ENCODE data around the gene GRIN2A. TPM values are rescaled to one million over a fixed set of nuclear protein-coding genes. Genes with fewer than 3 reads are reported as not detected.

GRIN2A gene
- total and polyA plus RNA-seq, 4 experiments from 2014 or later = not detected

DNA sequence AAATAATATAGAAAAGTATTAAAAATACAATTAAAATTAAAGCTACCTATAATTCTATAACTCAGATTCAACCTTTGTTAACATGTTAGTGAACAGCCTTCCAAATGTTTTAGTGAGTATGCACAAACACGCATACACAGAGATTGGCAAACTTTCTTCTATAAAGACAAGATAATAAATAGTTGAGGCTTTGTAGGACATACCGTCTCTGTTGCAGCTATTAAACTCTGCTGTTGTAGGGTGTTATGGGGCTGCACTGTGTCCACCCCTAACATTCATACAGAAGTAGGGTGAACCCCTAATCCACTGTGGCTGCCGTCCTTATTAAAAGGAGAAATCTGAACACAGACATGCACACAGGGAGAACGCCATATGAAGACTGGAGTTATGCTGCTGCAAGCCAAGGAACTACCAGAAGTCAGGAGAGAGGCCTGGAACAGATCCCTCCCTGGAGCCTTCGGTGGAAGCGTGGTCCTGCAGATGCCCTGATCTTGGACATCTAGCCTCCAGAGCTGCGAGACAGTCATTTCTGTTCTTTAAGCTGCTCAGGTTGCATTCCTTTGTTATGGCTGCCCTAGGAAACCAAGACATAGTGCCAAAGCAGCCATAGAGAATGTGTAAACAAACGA lies 383.2 kb downstream of the GRIN2A start:
- Mint-ChIP-seq H3K4me1 (no peaks in the 10 kb centered on the region), H3K27me3 (no peaks in the 10 kb centered on the region)

DNA sequence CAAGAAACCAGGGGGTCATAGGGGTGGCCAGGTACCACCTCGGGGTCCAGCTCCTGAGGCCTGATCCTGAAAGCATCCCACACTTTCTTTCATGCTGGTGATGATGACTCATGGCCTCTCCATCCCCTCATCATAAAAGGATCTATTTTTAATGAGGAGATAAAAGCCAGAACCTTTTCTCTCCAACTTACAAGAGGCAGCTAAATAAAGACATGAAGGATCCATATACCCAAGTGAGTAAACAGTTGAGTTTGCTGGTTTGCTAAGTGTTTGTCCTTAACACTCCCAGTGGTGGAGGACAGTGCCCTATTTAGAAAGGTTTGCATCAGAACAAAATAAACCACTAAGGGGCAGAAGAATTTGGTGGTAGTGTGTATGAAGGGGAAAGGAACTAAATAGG lies 383.8 kb downstream of the GRIN2A start:
- no peaks in the 10 kb centered on the region for H3K36me3 ChIP-seq (ENCODE audit: insufficient read depth, low read length)
- CTCF ChIA-PET (ENCODE audit: partially characterized antibody) = no interaction called here
- H3K4me3 ChIP-seq (ENCODE audit: low read length in 2 of 2) = no peak overlapping the region

More for the DNA sequence above, 383.2 kb downstream of the GRIN2A start:
- DNase-seq = no peak
- Mint-ChIP-seq H3K4me3 (no peak overlapping the region), H3K36me3 (no peaks in the 10 kb centered on the region), H3K9me3 (peaks cover 0 to 16% (median 6%) of the 10 kb centered on the region in 8 donors), H3K27ac (no peak overlapping the region)
- no peaks in the 10 kb centered on the region for H3K9me3 ChIP-seq (ENCODE audit: control insufficient read depth in 1 of 2, low read length in 2 of 2)
- no peaks in the 10 kb centered on the region for H3K27me3 ChIP-seq (ENCODE audit: insufficient read depth, low read length)
- POLR2A ChIA-PET (ENCODE audit: partially characterized antibody) = no interaction called here
- intact Hi-C loops (cut with micrococcal nuclease) = no loop called here
- CTCF ChIA-PET (ENCODE audit: partially characterized antibody) = no interaction called here
- H3K4me1 ChIP-seq (ENCODE audit: insufficient read depth, low read length) = no peaks in the 10 kb centered on the region
- no peak overlapping the region for H3K27ac ChIP-seq (ENCODE audit: low read depth, low read length)
- no peaks in the 10 kb centered on the region for H3K36me3 ChIP-seq (ENCODE audit: insufficient read depth, low read length)
- no peak overlapping the region for H3K4me3 ChIP-seq (ENCODE audit: low read length in 2 of 2)

DNA sequence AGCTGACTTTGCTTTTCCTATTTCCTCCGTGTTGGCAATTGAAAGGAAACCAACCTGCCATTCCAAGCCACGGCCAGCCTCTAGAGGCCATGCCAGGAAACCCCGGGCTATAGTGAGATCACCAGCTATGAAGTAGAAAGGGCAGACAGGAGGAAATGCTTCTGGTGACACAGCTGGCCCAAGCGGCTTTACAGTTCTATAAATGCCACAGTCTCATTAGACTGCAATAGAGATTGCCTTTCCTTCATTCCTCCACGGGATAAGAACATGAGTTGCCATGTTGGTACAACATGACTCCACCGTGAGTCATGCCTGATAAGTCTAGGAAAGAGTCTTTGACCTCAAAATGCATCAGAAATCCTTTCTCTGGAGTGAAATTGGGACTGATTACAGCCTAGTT lies 384.9 kb downstream of the GRIN2A start:
- H3K27me3 ChIP-seq (ENCODE audit: insufficient read depth, low read length) = no peaks in the 10 kb centered on the region
- H3K4me3 ChIP-seq (ENCODE audit: low read length in 2 of 2) = no peak overlapping the region
- Mint-ChIP-seq H3K9me3 (peaks cover 0 to 12% (median 6%) of the 10 kb centered on the region in 8 donors), H3K27ac (no peak overlapping the region), H3K36me3 (no peaks in the 10 kb centered on the region), H3K27me3 (no peaks in the 10 kb centered on the region), H3K4me1 (no peaks in the 10 kb centered on the region), H3K4me3 (no peak overlapping the region)
- H3K36me3 ChIP-seq (ENCODE audit: insufficient read depth, low read length) = no peaks in the 10 kb centered on the region
- ChIA-PET POLR2A (ENCODE audit: partially characterized antibody) (no interaction called here), CTCF (ENCODE audit: partially characterized antibody) (no interaction called here)
- H3K9me3 ChIP-seq (ENCODE audit: control insufficient read depth in 1 of 2, low read length in 2 of 2) = no peaks in the 10 kb centered on the region
- intact Hi-C loops (cut with micrococcal nuclease) = no loop called here
- no peaks in the 10 kb centered on the region for H3K4me1 ChIP-seq (ENCODE audit: insufficient read depth, low read length)
- no peak for DNase-seq
- H3K27ac ChIP-seq (ENCODE audit: low read depth, low read length) = no peak overlapping the region

More for the DNA sequence above, 383.8 kb downstream of the GRIN2A start:
- Mint-ChIP-seq H3K27me3 (no peaks in the 10 kb centered on the region), H3K4me1 (no peaks in the 10 kb centered on the region), H3K27ac (no peak overlapping the region), H3K4me3 (no peak overlapping the region), H3K36me3 (no peaks in the 10 kb centered on the region), H3K9me3 (peaks cover 0 to 12% (median 5%) of the 10 kb centered on the region in 8 donors)
- POLR2A ChIA-PET (ENCODE audit: partially characterized antibody) = no interaction called here
- H3K27me3 ChIP-seq (ENCODE audit: insufficient read depth, low read length) = no peaks in the 10 kb centered on the region
- H3K27ac ChIP-seq (ENCODE audit: low read depth, low read length) = no peak overlapping the region
- DNase-seq = no peak
- no peaks in the 10 kb centered on the region for H3K4me1 ChIP-seq (ENCODE audit: insufficient read depth, low read length)
- no peaks in the 10 kb centered on the region for H3K9me3 ChIP-seq (ENCODE audit: control insufficient read depth in 1 of 2, low read length in 2 of 2)
- intact Hi-C loops (cut with micrococcal nuclease) = no loop called here

DNA sequence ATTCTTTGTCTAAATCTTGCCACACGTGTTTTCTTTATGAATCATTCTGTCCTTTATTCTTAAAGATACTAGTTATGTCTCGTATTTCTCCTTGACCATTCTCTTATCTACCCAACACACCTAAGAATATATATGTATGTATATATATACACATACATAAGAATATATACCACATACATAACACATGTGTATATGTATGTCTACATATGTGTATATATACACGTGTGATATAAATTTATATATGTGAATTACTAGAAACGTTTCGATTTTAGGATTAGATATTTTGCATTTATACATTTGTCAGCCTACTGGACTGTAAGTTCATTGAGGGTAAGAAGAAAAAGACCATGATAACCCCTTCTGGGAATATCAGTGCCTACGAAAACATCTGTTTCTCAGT lies 388.6 kb downstream of the GRIN2A start:
- no peaks in the 10 kb centered on the region for H3K4me1 ChIP-seq (ENCODE audit: insufficient read depth, low read length)
- intact Hi-C loops (cut with micrococcal nuclease) = no loop called here
- POLR2A ChIA-PET (ENCODE audit: partially characterized antibody) = no interaction called here
- CTCF ChIA-PET (ENCODE audit: partially characterized antibody) = no interaction called here
- no peaks in the 10 kb centered on the region for H3K36me3 ChIP-seq (ENCODE audit: insufficient read depth, low read length)
- H3K4me1 Mint-ChIP-seq = no peaks in the 10 kb centered on the region
- H3K9me3 ChIP-seq (ENCODE audit: control insufficient read depth in 1 of 2, low read length in 2 of 2) = no peaks in the 10 kb centered on the region
- H3K27ac ChIP-seq (ENCODE audit: low read depth, low read length) = no peak overlapping the region
- no peaks in the 10 kb centered on the region for H3K27me3 Mint-ChIP-seq
- DNase-seq = no peak
- no peaks in the 10 kb centered on the region for H3K36me3 Mint-ChIP-seq
- H3K9me3 Mint-ChIP-seq = peaks cover 0 to 7% (median 3%) of the 10 kb centered on the region in 8 donors
- H3K27ac Mint-ChIP-seq = no peak overlapping the region
- H3K4me3 Mint-ChIP-seq = no peak overlapping the region
- no peak overlapping the region for H3K4me3 ChIP-seq (ENCODE audit: low read length in 2 of 2)
- H3K27me3 ChIP-seq (ENCODE audit: insufficient read depth, low read length) = no peaks in the 10 kb centered on the region

DNA sequence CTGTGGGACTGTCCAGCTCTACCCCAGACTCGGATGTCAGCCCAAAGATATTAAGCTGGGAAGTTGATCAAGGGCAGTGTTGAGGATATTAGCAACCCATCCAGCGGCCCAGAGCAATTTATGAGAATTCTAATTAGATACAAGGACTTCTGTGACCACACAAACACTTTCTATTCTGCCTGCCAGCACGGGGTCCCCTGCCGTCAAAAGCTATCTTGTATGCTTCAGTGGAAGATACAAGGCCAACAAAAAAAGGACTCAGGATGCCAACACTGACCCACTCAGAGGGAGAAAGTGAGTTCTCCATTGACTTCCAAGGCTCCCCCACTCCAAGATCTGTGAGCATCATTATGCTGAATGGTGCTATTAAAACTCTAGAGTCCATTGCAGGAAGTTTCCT lies 390.7 kb downstream of the GRIN2A start:
- Mint-ChIP-seq H3K4me1 (no peaks in the 10 kb centered on the region), H3K9me3 (peaks cover 0 to 10% (median 4%) of the 10 kb centered on the region in 8 donors), H3K27me3 (no peaks in the 10 kb centered on the region), H3K4me3 (no peak overlapping the region), H3K27ac (no peak overlapping the region), H3K36me3 (no peaks in the 10 kb centered on the region)
- POLR2A ChIA-PET (ENCODE audit: partially characterized antibody) = no interaction called here
- CTCF ChIA-PET (ENCODE audit: partially characterized antibody) = no interaction called here
- intact Hi-C loops (cut with micrococcal nuclease) = no loop called here
- Histone ChIP-seq H3K27me3 (ENCODE audit: insufficient read depth, low read length) (no peaks in the 10 kb centered on the region), H3K4me1 (ENCODE audit: insufficient read depth, low read length) (no peaks in the 10 kb centered on the region), H3K36me3 (ENCODE audit: insufficient read depth, low read length) (no peaks in the 10 kb centered on the region), H3K9me3 (ENCODE audit: control insufficient read depth in 1 of 2, low read length in 2 of 2) (no peaks in the 10 kb centered on the region), H3K4me3 (ENCODE audit: low read length in 2 of 2) (no peak overlapping the region), H3K27ac (ENCODE audit: low read depth, low read length) (no peak overlapping the region)
- DNase-seq = no peak

DNA sequence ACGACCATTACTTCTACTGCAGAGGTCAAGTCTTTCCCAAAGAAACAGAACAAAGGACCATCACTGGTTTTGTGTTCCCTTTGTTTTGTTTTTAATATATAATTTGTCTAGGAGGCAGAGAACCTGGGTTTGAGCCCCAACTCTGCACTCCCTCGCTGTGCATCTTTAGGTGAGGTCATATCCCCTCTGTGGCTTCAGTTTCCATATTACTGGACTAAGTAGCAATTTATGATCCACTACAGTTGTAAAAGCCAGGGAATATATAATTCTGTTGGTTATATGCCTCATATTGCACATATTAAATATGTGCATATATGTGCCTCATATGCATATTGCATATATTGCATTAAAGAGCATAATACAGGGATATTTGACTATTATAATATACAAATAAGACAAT lies 392.0 kb downstream of the GRIN2A start:
- POLR2A ChIA-PET (ENCODE audit: partially characterized antibody) = no interaction called here
- Histone ChIP-seq H3K9me3 (ENCODE audit: control insufficient read depth in 1 of 2, low read length in 2 of 2) (no peaks in the 10 kb centered on the region), H3K4me1 (ENCODE audit: insufficient read depth, low read length) (no peaks in the 10 kb centered on the region), H3K36me3 (ENCODE audit: insufficient read depth, low read length) (no peaks in the 10 kb centered on the region), H3K4me3 (ENCODE audit: low read length in 2 of 2) (no peak overlapping the region), H3K27ac (ENCODE audit: low read depth, low read length) (no peak overlapping the region), H3K27me3 (ENCODE audit: insufficient read depth, low read length) (no peaks in the 10 kb centered on the region)
- H3K4me3 Mint-ChIP-seq = no peak overlapping the region
- H3K27ac Mint-ChIP-seq = no peak overlapping the region
- DNase-seq = no peak
- intact Hi-C loops (cut with micrococcal nuclease) = no loop called here
- CTCF ChIA-PET (ENCODE audit: partially characterized antibody) = no interaction called here
- no peaks in the 10 kb centered on the region for H3K36me3 Mint-ChIP-seq
- H3K27me3 Mint-ChIP-seq = no peaks in the 10 kb centered on the region
- peaks cover 0 to 10% (median 4%) of the 10 kb centered on the region in 8 donors for H3K9me3 Mint-ChIP-seq
- H3K4me1 Mint-ChIP-seq = no peaks in the 10 kb centered on the region

DNA sequence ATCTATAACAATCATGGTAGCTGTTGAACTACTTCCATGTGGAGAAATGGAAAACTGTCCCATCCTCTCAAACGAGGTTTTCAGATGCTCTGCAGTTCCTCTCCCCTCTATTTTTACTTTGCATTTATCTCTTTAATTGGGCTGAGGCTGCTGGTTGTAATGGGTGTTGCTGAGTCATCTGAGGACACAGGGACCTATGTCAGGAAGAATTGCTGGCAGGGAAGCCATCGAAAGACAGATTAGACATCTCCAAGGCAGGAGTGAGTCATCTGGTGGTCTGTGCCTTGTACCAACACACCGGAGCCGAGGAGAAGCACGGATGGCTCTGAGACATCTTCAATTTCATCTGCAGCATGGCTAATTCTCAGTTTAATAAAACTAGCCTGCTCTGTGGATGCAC lies 394.5 kb downstream of the GRIN2A start:
- POLR2A ChIA-PET (ENCODE audit: partially characterized antibody) = no interaction called here
- DNase-seq = no peak
- Histone ChIP-seq H3K36me3 (ENCODE audit: insufficient read depth, low read length) (no peaks in the 10 kb centered on the region), H3K27me3 (ENCODE audit: insufficient read depth, low read length) (no peaks in the 10 kb centered on the region), H3K9me3 (ENCODE audit: control insufficient read depth in 1 of 2, low read length in 2 of 2) (no peaks in the 10 kb centered on the region), H3K27ac (ENCODE audit: low read depth, low read length) (no peak overlapping the region), H3K4me3 (ENCODE audit: low read length in 2 of 2) (no peak overlapping the region), H3K4me1 (ENCODE audit: insufficient read depth, low read length) (no peaks in the 10 kb centered on the region)
- H3K9me3 Mint-ChIP-seq = peaks cover 0 to 8% (median 4%) of the 10 kb centered on the region in 8 donors
- no peaks in the 10 kb centered on the region for H3K4me1 Mint-ChIP-seq
- H3K27me3 Mint-ChIP-seq = no peaks in the 10 kb centered on the region
- no peak overlapping the region for H3K4me3 Mint-ChIP-seq
- CTCF ChIA-PET (ENCODE audit: partially characterized antibody) = no interaction called here
- intact Hi-C loops (cut with micrococcal nuclease) = no loop called here
- no peaks in the 10 kb centered on the region for H3K36me3 Mint-ChIP-seq
- H3K27ac Mint-ChIP-seq = no peak overlapping the region

DNA sequence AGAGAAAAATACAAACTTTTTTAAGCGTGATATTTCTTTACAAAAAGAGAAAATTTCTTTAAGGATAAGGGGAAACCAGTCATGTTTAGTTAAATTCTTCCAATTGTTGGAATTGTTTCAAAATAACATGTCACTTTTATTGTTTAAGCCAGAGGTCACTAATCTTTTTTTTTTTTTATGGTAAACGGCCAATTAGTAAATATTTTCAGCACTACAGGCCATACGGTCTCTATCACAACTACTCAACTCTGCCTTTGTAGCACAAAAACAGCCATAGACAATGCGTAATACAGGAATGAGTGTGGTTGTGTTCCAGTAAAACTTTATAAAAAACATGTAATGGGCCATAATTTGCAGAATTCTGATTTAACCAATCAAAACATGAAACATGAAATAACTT lies 401.4 kb downstream of the GRIN2A start:
- DNase-seq = no peak
- Mint-ChIP-seq H3K4me1 (no peaks in the 10 kb centered on the region), H3K27ac (no peak overlapping the region), H3K4me3 (no peak overlapping the region), H3K27me3 (no peaks in the 10 kb centered on the region), H3K36me3 (no peaks in the 10 kb centered on the region), H3K9me3 (peaks cover 0 to 9% (median 3%) of the 10 kb centered on the region in 8 donors)
- no peaks in the 10 kb centered on the region for H3K36me3 ChIP-seq (ENCODE audit: insufficient read depth, low read length)
- H3K27ac ChIP-seq (ENCODE audit: low read depth, low read length) = no peak overlapping the region
- H3K4me1 ChIP-seq (ENCODE audit: insufficient read depth, low read length) = no peaks in the 10 kb centered on the region
- no peaks in the 10 kb centered on the region for H3K27me3 ChIP-seq (ENCODE audit: insufficient read depth, low read length)
- POLR2A ChIA-PET (ENCODE audit: partially characterized antibody) = no interaction called here
- CTCF ChIA-PET (ENCODE audit: partially characterized antibody) = no interaction called here
- H3K4me3 ChIP-seq (ENCODE audit: low read length in 2 of 2) = no peak overlapping the region
- intact Hi-C loops (cut with micrococcal nuclease) = no loop called here
- no peaks in the 10 kb centered on the region for H3K9me3 ChIP-seq (ENCODE audit: control insufficient read depth in 1 of 2, low read length in 2 of 2)
